T-helper 22 cell (primary cell): ENCODE measurements around the gene ETFA.
"Not testable (repeated sequence)": the region's sequence is repeated elsewhere in the genome, so short reads cannot be mapped to it uniquely, and the experiment has no call there.

ENCODE experiments used
- DNase-seq: peaks from one replicate; pipeline ENCODE4 v3.0.0-alpha.2; 2020; ENCODE audit warnings: low read depth

ETFA gene

DNA sequence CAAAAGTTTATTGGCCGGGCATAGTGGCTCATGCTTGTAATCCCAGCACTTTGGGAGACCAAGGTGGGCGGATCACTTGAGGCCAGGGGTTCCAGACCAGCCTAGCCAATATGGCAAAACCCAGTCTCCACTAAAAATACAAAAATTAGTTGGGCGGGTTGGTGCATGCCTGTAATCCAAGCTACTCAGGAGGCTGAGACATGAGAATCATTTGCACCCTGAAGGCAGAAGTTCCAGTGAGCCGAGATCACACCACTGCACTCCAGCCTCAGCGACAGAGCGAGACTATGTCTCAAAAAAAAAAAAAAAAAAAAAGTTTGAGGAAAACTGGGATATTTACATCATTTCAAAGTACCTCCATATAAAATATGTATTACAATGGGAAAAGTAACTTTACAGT, 40.4 kb downstream of the ETFA start:
- no peak for DNase-seq

DNA sequence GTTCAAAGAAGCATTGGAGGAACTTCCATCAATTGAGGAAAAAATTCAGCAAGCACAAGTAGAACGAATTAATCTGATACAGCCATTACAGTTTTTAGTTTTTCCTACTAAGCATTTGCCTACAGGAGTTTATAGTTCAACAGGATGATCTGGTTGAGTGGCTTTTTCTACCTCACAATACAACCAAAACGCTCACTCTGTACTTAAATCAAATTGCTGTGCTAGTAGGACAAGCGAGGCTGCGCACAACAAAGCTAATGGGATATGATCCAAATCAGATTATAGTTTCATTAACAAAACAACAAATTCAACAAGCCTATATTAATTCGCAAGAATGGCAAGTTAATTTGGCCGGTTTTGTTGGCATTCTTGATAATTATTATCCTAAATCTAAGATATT, 44.2 kb downstream of the ETFA start:
- DNase-seq = no peak

DNA sequence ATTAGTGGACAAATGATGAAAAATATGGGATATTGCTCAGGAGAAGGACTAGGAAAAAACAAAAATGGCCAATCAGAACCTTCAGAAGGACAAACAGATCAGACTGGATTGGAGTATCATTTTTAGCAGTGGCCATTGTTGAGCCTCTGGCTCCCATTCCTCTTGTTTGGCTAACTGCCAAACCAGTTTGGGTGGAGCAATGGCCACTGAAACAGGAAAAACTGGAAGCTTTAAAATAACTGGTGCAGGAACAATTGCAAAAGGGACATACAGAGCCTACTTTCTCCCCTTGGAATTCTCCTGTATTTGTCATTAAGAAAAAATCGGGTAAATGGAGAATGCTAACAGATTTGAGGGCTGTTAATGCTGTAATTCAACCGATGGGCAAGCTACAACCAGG, 45.5 kb downstream of the ETFA start:
- not testable (repeated sequence) for DNase-seq

DNA sequence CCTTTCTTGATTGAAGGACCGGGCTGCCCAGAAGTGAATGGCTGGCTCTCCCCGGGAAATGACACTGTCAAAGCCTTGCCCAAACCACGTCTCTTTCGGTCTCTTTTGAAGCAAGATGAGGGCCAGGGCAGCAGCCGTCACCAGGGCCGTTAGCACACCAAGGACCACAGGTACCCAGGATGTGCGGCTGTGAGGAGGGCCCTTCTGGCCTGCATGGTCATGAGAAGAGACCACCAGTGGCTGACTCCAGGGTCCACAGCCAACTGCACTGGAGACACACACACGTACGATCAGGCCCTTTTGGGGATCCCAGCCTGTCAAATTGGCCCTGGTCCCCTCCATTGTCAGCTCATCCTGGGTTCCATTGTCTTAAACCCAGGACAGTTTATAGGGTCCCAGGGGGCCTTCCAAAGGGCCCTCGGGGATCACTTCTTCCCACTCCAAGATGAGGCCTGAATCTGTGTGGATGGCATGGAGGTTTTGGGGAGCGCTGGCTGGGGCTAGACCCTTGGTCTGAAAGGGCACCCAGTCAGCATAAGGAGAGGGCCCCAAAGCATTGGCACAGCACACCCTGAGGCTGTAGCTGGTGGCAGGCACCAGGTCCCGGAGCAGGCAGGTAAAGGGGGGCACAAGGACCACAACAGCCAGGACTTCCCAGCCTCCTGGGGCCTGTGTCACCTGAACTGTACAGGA, 50.9 kb downstream of the ETFA start:
- no peak for DNase-seq

DNA sequence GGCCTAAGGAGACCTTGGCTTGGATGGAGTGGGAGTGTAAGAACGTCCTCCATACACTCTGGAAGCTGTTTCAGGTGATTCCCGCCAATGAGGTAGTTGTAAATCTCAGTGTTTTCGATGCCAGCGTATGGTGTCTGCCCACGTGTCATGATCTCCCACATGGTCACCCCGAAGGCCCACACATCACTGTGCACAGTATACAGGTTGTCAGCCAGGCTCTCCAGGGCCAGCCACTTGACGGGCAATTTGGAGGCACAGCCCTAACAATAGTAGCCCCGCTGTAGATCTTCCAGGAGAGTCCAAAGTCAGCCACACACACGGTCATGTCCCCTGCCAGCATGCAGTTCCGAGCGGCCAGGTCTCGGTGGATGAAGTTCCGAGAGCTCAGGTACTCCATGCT, 51.9 kb downstream of the ETFA start:
- no peak for DNase-seq

DNA sequence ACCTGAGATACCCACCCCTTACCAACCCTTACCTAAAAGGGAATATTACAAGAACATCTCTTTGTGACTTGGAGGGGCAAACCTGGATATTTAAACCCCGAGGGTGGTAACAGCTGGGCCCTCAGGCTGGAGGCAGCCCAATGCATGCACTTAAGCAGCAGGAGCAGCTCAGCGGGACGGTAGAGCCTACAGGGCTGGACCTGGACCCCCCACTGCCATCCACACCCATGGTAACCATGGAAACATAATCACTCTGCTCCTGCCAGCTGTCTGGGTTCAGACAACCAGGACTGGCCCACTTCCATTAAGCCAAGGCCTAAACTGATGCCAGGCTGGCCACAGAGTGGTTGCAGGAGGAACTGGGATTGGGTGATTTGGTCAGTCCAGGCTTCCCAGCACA, 52.8 kb downstream of the ETFA start:
- no peak for DNase-seq

DNA sequence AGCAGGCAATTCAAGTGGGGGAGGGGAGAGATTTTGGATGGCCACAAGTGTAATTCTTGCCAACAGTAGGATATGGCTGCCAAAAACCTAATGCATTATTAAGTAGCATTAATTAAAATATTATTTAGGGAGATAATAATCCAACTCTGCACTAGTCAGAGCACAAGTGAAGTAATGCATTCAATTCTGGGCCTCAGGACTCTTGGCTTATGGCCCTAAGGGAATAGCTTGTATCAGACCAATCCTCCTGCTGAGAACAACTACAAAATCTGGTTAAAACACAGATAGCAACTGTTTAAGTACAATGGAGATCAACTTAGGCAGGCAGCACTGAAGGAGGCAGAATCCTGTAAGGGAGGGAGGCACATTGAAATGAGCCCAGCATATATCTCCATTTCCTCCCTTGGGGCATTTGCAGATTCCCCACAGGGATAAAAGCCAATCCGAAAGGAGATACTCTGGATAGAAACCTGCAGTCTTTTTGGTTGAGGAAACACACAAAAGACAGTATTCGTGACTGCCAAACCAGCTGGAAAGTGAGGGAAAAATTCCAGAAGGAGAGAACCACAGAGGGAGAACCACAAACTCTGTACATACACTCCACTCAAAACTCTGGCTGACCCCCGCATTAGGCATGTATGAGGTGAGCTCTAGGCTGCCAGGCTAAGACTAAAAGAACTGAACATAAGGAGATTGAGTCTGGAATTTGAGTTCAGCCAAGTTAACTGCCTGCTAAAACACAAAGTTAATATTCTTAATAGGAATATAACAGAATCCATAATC, 57.4 kb downstream of the ETFA start:
- DNase-seq = no peak

DNA sequence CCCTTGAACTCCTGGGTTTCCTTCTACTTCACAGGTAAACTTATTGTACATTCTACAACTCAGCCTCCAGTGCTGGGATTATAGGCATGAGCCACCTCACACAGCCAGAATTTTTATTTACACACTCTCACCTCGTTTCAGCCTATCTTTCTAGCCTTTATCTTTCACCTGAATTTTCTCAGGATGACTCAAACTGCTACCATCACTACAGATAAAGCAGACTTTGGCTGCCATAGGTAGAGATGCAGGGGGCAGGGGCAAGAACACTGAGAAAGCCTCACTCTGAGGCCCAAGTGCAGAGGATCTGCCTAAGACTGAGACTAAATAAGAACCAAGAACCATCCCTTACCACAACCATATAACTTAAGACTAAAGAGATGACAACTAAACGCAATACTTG, 59.0 kb downstream of the ETFA start:
- DNase-seq = no peak

DNA sequence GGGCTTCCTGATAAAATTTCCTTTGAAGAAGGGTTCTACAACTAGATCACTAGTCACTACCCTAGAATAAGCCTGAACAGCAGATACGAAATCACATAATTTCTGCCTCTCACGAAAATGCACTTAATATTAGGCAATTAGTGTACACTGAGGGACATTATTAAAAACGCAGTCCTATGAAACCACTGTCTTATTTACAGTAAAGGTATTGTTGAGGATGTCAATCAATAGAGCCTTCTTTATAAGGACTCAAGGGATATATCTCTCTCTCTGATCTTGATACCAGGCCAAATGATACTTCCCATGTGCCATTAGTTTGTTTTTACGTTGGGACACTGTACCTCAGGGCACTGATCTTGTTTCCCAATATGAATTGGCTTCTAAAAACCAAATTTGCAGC, 59.6 kb downstream of the ETFA start:
- no peak for DNase-seq

DNA sequence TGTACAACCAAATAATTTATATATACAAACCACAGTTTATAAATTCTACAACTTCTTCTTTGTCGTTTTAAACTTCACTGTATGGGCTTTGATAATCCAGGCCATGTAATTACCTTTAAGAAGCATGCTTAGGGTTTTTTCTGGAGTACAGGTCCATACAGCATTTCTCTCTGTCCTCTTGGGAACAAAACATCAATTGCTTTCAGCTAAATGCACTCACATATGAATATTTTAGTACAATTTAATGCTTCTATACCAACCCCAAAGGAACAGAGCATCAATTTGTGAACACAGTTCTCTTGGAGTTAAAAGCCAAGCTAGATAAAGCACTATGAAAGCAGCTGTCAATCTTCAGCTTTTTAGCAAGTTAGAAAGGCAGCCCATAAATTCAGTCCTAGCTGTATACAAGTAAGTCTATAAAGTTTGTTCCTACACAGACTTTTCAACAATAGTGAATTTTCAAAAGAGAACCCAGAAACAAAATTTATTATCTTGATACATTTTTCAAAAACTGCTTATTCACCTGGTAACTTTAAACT, 66.1 kb downstream of the ETFA start:
- no peak for DNase-seq

DNA sequence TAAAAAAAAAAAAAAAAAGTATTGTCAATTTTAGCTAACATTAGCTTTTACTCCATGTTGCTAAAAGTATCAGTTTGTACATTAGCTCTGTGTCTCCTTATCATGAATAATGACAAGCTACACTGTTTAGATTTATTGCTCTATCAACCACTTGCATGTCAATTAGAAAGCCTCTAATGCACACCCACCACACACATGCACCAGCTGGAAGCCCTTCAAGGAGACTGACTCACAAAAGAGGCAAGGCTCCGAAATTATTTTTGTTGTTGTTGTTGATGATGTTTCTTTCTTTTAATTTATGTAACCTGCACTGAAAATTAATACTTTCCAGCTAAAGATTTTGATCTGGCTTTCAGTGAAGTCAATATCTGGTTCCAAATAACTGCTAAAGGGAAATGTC, 71.5 kb downstream of the ETFA start:
- DNase-seq = no peak

DNA sequence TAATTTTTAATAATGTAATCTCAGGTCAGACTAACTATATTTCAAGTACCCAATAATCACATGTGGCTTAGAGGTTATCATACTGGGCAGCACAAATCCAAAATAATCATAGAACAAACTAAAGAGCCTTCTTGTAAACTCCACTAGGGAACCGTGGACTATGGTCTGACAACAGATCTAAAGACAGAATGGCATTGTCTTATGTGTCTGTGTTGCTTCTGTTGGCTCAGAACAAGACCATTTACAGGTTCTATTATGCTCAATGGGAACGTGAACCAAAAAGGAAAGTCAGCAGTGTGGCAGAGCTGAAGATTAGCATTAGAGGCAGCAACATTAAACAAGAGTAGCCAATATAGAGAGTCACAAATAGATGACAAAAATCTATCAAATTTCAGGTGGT, 74.9 kb downstream of the ETFA start:
- DNase-seq = no peak

DNA sequence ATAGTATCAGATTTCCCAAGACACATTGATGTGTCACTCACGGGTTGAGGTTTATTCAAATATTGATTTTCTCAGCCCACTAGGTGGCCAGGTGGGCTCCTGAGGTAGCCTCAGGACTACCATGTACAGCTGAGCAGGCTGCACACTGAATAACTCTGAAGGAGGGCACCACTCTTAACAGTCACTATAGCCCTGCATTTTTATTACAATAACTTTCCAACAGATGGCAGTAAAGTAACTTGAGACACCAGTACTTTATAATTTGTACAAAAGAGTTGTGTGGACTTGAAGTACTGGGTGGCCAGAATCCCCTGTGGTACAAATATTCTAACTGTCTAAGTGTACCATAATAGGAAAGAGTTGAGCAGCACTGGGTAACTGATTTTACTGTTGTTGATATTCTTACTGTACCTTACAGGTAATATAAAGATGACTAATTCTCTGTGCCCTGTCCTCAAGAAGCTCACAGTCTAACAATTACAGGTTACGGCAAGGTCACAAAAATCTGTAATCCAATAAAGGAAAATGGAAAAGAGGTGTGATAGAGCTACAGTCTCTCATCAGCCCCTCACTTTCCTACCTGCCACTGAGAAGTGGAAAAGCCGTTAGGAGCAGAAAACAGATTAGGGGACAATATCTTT, 76.0 kb downstream of the ETFA start:
- no peak for DNase-seq

DNA sequence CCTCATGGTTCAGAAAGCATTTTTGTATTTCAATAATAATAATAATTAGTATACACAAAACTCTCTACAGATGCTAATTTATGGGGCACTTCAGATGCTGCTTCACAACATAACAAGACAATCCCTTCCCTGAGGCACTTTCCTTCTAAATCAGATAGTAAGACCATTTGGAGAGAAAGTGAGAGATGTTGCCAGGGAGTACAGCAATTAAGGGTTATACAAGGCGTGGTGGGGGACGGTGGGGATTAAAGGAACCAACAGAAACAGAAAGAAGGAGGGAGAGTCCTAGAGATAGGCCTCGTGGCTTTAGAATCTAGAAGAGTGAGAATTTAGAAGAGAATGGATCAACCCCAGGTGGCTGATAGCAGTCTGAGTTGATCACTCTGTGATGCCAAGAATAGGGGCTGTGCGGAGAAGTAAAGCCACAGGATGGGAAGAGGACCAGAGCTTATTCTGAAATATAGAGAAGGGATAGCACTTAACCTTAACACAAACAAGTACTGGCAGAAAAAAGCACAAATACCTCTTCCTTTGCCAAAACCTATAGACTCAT, 76.9 kb downstream of the ETFA start:
- no peak for DNase-seq

DNA sequence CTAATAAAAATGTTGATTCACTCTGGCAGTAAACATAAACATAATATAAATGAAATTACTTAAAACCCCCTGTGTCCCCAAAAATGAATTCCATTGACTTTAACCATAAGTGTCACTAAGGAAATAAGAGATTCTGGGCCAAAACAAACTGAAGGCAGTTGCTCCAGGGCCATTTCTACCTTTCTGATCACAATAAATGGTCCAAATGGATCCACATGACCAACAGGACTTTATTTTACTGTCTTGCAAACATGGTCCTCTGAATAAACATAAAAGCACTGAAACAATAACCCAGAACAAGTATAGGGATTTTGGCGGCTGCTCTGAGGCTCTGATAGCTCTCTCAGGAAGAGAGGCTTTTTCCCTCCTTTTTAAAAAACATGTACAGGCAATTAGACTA, 77.3 kb downstream of the ETFA start:
- DNase-seq = no peak

DNA sequence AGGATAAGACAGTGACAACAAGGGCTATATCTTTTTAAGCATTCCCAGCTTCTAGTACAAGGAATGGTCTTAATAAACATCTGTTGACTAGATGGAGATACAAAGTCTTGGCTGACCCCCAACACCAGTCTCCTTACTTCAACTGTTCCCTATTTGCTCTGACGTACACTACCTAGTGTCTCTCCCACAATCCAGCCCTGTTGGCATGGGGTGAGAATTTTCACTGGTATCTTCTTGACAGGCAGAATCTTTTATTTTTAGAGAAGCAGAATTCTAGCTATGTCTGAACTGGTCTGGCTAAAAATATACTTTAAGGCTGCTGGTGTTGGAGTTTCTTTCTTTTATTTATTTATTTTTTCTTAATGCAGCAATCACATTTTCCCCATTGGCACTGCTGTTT, 82.0 kb downstream of the ETFA start:
- DNase-seq = no peak

DNA sequence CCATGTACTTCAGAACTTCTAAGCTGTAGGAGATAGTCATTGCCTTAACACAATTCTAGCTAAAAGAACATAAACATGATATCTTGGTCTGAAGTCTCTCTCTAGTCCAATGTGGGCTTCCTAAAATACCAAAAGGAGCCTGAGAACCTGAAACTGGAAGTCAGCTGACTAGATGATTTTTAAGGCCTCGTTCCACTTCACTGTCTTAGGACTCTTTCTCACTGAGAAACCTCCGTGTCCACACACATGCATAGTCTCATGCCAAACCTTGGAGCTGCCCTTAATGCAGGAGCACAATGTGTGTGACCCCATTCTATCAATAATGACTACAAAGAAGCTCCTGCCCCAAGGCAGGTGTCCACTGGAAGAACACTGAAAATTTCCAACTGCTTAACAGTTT, 87.7 kb downstream of the ETFA start:
- no peak for DNase-seq

DNA sequence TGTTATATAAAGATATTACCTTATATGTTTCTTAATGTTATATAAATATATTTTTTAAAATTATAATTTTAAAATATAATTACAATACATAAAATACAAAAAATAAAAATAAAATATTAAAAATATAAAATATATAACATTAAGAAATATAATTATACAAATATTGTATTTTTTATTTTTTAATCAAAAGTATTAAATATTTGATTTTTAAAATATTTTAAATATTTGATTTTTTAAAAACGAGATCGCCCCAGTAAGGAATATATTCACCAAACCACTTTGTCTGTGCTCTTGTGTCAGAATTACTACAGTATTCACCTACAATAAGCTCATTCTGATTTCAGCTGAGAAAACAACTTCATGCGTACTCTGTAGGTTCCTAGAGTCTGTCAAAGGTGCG, 89.1 kb downstream of the ETFA start:
- DNase-seq = no peak

DNA sequence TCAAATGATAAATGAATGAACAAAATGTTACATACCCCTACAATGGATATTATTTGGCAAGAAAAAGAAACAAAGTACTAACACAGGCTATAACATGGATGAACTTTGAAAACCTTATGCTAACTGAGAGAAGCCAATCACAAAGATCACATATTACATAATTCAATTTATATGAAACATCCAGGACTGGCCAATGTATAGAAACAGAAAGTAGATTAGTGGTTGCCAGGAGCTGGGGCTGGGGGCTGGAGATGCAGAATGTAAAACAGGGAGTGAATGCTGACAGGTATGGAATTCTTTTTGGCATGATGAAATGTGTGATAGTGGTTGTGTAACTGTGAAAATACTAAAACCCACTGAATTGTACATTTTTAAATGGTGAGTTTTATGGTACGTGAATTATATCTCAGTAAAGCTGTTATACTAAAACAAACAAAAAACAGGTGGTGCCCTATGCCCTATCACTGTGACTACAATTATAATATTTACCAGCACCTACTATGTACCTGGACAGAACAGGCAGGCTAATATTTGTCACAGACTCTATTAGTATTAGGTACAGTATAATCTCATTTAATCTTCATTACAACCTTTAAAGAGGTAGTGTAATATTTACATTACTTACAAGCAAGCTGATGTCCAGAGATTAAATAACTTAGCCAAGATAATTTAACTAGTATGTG, 90.0 kb downstream of the ETFA start:
- DNase-seq = no peak

DNA sequence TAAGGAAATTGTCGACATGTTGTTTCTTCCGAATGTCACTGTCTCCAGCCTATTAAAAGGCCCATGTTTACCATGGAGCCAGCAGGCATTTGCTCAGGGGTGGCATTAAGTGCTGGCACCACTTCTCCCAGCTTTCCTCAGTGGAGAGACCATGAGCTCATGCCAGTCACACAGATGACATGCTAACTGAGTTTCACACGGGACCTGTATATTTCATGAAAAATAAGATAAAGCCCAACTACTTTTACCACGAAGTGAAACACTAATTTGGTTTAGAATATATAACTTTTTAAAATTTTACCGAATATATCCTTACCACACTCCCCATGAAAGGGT, 93.4 kb downstream of the ETFA start:
- DNase-seq = no peak

DNA sequence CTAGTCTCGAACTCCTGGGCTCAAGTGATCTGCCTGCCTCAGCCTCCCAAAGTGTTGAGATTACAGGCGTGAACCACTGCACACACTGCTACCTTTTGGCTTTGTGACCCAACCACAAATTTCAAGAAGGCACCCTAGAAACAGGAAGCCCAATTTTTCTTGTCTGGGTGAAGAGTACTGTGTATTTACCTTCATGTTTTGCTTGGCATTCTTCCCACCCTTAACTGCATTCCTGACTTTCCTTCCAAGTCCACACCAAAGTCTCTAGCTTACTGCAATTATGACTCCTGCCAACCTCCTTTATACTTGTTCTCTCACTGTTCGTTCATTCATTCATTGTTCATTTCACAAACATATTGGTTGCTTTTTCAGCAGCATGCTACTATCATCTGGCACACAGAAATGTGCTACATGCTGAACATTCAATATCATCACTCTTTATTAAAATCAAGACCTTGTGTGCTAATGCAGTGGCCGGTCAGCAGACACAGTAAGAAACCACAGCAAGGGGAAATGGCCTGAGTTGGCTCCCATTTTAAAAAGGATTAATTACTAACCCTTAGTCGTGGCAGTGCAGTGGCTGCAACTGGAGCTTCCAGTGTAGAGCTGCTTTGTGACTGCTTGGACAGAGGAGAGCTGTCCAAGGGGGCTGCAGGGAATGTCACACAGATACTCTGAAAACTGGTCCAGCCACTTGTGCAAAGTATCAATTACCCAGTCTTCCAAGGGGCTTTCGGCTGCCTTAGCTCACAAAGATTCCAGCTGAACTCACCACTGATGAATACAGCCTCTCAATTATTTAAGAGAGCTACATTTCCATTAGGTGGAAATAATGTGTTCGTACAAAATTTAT, 94.0 kb downstream of the ETFA start:
- DNase-seq = no peak
